8988T (cell line): ENCODE results near the gene ZNF793.

Source experiments
- DNase-seq: peaks from one replicate; pipeline ENCODE4 v3.0.0; 2011

ZNF793 gene

GRCh38 chr19:37572203-37572602, 65.5 kb downstream of the ZNF793 start:
- DNase-seq, result no peak

- peak; percentile 30 for DNase-seq
Observed at GRCh38 chr19:37583340-37583739, 76.6 kb downstream of the ZNF793 start.
